H1 (cell line): Measurements from ENCODE around the gene LDLRAD1.

ENCODE experiments used
- CTCF ChIP-seq, 3 experiments: IDR thresholded peaks; 1 replicate in 2 of 3; 2 replicates in 1 of 3; pipeline versions ENCODE4 v1.5.1 to v1.6.1; 2011; ENCODE audit warnings: low read length in 3 of 3, mild to moderate bottlenecking in 3 of 3, inconsistent platforms in 2 of 3, low read depth in 1 of 3, moderate library complexity in 1 of 3; ENCODE audit not compliant: insufficient read depth in 1 of 3; ENCODE audit errors: control extremely low read depth in 1 of 3
- EZH2 ChIP-seq: fragments of 200-600 bp; sonication (generic); IDR thresholded peaks from 2 replicates; pipeline ENCODE4 v1.7.1; 2012; ENCODE audit warnings: low read depth, mild to moderate bottlenecking, moderate library complexity, low read length, inconsistent platforms; ENCODE audit not compliant: severe bottlenecking
- JUND ChIP-seq: IDR thresholded peaks from 2 replicates; pipeline ENCODE4 v1.6.1; 2011; ENCODE audit warnings: mild to moderate bottlenecking, improper control_type of control experiment, low read length
- RAD21 ChIP-seq, 2 experiments: IDR thresholded peaks in 1 of 2; conservative IDR thresholded peaks in 1 of 2; 2 replicates each; pipeline ENCODE4 v1.6.1; 2011; ENCODE audit warnings: low read depth in 2 of 2, low read length in 2 of 2, improper control_type of control experiment in 1 of 2, inconsistent platforms in 1 of 2, mild to moderate bottlenecking in 1 of 2, moderate library complexity in 1 of 2
- RFX5 ChIP-seq: IDR thresholded peaks from 2 replicates; pipeline ENCODE4 v1.6.1; 2011; ENCODE audit warnings: low read depth, low read length, improper control_type of control experiment, borderline replicate concordance
- RNF2 ChIP-seq: fragments of 200-900, 300-1000 bp; sonication (generic); IDR thresholded peaks from 2 replicates; pipeline ENCODE4 v1.7.1; 2016; ENCODE audit warnings: borderline replicate concordance, low read depth, mild to moderate bottlenecking, antibody characterized with exemption, low read length; ENCODE audit not compliant: poor library complexity, severe bottlenecking; ENCODE audit errors: missing control alignments
- SP1 ChIP-seq: IDR thresholded peaks from 2 replicates; pipeline ENCODE4 v1.6.1; 2011; ENCODE audit warnings: low read depth, low read length
- TAF1 ChIP-seq: IDR thresholded peaks from 2 replicates; pipeline ENCODE4 v1.6.1; 2011; ENCODE audit warnings: mild to moderate bottlenecking, low read depth, low read length
- YY1 ChIP-seq: IDR thresholded peaks from 2 replicates; pipeline ENCODE4 v1.6.1; 2011; ENCODE audit warnings: low read depth, mild to moderate bottlenecking, low read length

GRCh38 chr1:54007613-54008012 is 10.4 kb downstream of the LDLRAD1 start:
- TF ChIP-seq JUND (no peak), CTCF (IDR thresholded peaks at IDR 0.05; ENCODE audit: control extremely low read depth in 1 of 3, insufficient read depth in 1 of 3, low read depth in 1 of 3, low read length in 3 of 3) (no peak), YY1 (no peak), EZH2 (no peak), SP1 (no peak), RNF2 (no peak), TAF1 (no peak), RAD21 (IDR thresholded peaks at IDR 0.05 in 1 of 2, conservative IDR thresholded peaks at IDR 0.05 in 1 of 2; ENCODE audit: low read depth in 2 of 2, low read length in 2 of 2) (no peak), RFX5 (no peak)
